HPDE6-E6E7 (cell line): Measurements from ENCODE around the gene FBXW4.

Source experiments
- DNase-seq: peaks from one replicate; pipeline ENCODE4 v3.0.0; 2011; ENCODE audit warnings: missing footprints; ENCODE audit errors: extremely low spot score

The FBXW4 gene

DNA sequence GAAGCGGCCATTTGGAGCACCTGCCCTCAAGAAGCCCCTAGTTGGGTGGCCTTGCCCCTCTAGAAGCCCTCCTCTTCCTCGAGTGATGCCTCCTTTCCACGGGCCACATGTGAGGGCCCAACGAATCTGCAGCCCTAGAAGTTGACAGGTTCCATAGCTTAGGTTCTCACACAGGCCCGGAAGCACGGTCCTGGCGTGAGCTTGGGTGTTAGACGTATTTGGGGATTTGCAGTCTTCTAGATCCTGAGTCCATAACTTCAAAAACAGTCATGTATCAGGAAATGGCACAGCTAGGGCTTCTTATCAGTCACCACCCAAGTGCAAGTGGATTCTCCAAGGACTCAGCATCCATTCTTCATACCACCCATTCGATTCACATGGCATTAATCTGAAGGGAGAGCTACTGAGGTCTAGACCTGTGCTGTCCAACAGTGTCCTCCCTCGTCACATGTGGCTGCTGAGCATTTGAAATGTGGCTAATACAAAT, 477 bp upstream of the FBXW4 start:
- no peak for DNase-seq

DNA sequence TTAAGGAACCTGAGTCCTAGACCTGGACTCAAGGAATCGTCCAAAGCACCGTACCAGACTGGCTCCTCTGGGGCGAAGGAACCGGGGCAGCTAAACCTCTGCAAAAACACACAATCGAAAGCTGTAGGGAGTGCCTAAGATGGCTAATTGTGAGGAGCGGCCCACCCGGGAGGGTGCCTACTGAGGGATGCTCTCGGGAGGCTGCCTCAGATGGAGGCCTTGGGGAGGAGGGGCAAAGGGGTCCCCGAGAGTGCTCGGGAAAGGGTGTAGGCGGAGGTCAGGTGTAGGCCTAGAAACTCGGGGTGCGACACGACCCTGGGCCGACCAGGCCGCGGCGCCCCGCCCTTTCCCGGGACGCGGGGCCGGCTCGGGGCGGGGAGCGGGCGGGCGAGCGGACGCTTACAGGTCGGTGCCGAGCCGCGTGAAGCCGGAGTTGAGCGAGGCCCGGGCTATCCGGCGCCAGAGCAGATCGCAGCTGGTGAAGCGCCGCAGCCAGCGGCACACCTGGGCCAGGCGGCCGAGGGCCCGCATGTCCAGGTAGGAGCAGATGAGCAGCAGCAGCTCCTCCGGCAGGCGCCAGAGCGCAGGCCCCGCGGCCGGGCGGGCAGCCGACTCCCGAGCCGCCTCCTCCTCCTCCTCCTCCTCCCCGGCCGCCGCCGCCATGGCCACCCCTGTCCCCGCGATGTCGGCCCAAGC, 844 bp downstream of the FBXW4 start:
- DNase-seq, result peak; percentile 31

DNA sequence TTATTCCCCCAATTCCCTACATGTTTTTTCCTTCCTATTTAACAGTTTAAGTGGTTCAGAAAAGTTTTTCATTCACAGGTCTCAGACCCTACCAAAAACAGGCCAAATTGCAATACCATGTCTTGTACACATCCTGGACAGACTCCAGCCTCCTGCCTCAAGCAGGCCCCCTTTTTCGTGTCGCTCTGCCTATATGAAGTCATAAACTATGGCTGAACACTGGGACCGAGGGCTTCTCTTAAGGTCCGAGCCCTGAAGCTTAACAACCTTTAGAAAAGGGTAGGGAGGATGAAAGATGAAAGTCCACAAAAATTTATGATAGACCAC, 1.4 kb downstream of the FBXW4 start:
- DNase-seq, result no peak

DNA sequence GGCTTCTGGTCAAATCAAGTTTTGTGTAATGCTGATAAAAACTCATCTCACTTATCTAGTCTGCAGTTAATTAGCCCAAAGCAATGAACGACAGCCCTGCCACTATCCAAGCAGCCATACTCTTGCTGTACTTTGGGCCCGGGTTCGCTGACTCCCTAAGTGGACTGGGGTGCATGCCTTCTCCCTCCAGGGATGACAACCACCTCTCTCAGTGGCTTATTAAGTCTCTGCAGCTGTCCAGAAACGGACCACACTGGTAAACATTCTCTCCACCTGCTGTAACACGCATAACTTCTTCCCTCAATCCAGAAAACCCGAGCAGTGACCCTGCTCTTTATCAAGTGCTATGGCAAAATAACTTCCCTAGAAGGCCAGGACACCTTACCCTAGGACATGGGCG, 3.9 kb downstream of the FBXW4 start:
- no peak for DNase-seq

DNA sequence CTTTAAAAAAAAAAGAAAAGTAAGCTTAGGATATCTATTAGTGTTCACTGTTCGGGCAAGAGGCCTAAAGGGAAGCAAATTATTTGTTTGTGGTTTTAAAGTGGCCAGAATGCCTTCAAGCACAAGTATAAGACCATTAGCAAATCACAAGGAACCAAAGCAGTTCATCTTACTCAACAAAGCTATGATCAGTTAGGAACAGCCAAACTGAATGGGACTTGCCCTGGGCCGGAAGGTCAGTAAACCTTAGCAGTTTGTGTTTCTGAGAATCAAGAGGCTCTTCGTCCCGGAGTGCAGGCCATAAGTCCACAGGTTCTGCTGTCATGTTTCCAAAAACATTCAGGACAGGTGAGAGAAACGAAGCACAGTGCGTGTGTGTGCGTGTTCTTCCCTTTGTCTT, 4.5 kb downstream of the FBXW4 start:
- DNase-seq, result no peak

DNA sequence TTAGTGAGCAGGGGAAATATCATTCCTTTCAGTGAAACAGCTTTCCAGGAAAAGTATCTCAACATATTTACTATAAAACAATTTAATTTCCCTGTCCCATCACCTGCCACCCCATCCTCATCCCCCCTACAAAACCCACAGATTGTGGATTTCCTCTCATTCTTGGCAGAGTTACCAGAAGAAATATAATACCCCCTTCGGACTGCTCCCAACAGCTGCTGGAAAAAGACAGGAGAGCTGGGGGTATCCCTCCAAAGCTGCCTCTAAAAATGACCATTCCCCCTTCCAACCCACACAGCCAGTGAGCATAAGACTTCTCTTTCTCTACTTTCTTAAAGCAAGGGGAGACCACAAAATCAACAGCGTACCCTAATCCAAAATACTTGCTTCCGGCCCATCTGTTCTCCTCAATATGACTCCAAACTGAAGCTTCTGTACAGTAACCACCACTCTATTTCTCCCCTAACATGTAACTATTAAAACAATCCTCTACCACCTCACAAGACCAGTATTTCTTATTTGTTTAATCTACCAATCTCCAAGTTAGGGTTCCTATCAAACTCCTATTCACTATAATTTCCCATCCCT, 7.8 kb downstream of the FBXW4 start:
- DNase-seq, result no peak

DNA sequence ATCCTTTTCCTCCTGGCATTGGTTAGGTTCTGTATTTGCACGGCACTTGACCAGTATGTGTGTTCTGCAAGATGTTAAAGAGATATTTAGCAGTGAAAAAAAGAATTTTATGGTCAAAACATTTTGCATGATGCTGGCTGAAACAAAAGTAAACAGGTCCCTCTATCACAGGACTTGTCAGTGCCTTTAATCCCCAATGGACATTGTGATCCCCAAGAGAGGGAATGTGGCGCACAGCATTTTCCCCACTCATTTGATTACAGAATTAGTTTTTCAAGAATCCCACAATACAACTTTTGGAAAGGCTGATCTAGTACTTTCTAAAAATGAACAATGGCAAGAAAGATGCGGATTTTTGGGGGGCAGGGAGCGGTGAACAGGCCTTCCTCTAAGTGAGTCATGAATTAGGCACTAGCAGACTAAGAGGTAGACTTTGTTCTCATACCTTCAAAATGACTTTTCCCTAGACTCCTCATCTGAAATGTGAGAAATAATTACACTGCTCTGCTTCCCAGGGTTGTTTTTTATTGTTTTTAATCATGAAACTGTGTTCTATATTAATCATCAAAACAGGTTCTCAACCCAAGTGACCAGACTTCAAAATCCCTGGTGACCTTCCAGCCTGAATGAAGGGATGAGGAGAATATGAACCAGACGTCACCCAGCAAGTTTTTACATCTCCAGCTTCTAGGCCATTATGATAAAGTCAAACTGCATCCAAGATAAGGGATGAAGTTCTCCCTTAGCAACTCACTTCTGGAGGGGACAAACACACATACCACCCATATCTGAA, 8.6 kb downstream of the FBXW4 start:
- DNase-seq, result no peak

DNA sequence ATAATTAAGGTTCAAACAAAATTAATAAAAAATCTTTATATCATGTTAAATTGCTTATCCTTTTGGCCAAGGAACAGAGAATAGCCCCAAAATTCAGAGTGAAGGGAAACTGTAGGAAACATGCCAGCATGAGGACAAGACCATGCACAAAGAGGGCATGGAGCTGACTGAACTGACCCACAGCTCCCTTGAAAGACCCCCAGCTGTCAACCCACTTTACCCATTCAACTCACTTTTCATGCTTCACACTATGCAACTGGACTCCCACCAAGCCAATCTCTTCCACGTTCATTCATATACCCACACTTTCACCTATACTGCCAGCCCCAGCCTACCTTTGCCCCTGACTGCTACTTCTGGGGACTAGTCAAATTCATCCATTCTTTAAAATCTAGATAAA, 10.2 kb downstream of the FBXW4 start:
- DNase-seq, result no peak

DNA sequence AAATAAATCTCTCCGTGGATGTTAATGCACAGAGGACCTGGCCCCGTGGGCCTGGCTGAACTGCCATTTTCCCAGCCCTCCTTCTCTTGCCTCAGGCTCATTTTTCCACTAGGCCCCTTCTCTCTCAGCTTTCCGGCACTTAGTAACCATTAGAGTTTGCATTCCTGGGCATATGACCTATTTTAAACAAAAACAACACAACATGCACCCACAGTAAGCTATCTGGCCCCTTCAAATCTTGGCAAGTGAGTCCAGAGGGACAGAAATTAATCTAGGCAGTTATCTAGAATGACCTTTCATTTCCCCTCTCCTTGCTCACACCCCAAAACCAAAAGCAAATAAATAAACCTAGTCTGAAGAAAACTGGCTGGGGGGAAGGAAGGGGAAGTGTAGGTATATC, 11.7 kb downstream of the FBXW4 start:
- DNase-seq, result no peak

DNA sequence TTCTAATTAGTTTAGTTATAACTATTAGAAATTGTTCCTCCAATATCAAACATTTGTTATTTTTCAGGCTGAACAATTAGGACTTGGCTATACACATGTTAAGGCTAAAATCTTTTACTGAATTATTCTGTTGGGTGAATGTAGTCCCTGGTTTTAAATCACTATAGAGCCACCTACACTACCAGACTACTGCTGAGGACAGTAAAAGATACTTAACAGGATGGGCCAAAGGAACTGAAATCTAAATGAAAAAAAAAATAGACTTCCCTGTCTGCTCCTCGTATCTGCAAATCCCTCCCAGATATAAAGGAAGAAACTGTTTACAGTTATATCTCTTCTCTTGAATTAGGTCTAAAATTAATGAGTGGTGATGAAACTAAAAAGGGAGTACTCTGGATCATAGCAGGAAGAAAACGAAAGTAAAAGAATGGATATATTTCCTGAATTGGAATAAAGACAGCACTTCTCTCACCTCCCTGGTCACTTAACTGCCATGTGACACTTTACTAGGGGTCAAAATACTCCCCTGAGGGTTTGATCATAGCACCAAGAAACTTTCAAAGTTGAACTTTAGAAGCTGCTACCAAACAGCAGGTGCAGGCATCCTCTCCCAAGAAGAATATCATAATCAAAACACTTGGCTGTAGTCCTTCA, 12.7 kb downstream of the FBXW4 start:
- DNase-seq, result no peak

DNA sequence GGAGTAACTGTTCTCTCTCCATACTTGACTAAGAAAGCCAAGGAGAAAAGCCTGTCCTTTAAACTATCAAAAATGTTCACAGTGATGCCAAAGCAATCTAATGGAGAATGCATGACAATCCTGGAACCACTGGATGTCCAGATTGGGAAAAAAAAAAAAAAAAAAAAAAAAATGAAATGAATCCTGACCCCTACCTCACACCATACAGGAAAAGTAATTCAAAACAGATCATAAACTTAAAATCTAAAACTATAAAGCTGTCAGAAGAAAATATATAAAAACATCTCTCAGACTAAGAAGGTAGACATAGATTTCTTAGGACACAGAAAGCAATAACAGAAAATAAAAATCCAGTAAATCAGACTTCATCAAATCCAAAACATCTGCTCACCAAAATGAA, 18.4 kb downstream of the FBXW4 start:
- no peak for DNase-seq

DNA sequence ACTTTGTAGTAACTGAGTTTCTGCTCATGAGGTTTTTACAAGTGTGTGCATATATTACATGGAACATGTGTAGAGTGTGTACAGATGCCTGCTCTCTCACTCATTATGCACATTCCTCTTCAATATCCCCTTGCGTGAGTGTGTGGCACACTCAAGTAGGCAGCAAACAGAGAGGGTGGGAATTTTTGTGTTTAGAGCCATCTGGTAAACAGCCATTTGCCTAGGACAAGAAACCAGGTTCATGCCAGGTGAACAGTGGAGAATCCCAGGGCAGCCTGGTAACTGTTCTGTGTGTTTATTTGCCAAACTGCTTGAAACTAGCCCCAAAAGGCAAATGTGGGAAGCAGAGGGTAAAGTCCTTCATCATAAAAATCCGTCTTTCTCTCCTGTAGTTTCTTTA, 19.9 kb downstream of the FBXW4 start:
- DNase-seq, result no peak

DNA sequence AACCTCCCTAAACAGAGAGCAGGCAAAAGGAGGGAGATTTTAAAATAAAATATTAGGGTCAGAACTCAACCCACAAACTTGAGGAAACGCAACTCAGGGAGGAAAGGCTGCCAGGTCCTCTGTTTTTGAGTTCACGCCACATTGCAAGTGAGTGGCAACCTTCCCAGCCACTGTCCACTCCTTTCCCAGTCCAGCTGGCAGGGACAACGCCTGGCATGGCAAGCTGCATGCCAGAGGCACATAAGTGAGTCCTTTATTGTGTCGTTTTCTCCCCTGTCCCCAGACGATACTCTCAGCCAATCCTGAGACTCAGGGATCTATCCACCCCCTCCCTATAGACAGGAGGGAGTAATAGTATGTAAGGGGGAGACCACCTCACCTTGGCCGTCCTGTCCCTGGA, 22.4 kb downstream of the FBXW4 start:
- DNase-seq, result no peak

DNA sequence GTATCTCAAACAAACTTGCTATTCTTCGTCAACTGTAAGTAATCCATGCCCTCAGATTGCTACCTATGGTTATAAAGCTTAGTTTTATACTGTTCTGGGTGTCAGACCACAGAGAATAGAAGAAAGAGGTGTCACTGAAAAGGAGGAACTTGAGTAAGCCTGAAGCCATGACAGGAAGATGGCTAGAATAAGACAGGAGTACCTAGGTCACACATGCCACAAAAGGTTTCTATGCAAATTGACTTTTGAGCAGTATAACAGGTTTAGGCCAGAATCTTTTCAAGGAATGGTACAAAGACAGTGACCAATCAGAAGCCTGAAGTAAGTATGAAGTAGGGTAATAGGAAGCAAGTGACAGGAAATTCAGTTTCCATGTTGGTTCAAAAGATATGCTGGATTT, 23.5 kb downstream of the FBXW4 start:
- DNase-seq, result no peak

DNA sequence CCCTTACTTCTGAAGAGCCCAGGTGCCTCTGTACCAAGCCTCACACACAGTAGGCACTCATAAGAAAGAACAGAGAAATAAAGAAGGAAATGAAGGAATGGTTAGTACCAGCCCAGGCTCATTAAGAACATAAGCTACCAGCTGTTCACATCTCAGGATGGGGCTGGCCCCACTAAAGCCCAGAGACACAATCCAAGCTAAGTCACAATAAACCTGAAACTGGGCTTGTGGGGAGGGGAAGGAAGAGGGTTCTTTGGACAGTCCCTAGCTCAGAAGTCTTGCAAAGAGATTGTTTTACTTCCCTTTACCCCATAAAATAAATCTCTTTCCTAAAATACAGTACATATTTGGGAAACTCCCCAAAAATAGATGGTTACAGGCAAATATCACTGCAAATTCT, 24.3 kb downstream of the FBXW4 start:
- no peak for DNase-seq

DNA sequence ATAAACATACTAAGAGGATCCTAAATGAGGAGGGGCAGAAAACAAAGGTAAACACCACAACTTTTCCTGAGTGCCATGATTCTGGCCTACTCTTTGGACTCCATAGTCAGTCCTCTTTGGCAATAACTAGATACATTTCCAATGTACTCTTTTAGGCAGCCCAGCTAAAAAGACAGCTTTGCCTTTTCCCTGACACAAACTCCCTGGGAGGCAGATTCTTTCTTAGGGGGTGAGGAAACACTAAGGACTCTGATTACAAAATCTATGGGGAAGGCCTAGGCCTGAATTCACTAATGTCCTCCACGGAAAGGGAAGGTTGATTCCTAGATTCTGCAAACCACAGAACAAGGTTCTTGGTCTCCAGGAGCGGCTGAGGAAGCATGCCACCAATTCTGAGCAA, 25.8 kb downstream of the FBXW4 start:
- no peak for DNase-seq

DNA sequence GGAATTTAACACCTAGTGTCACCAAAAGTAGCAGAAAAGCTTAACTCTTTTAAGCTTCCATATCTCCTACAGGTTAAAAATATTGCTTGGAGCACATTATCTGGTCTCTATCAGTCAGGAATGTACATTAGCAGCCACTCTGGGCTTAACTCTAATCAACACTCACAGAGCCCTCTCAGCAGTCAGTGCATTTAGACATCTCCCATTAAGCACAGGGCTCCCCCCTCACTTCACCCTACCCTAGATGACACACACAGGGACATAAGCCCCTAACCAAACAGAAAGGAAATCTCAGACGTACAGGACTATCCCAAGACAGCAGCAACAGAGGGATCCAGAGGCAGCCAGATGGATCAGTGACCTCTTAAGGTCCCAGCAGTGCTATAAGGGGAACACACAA, 26.4 kb downstream of the FBXW4 start:
- DNase-seq, result no peak

DNA sequence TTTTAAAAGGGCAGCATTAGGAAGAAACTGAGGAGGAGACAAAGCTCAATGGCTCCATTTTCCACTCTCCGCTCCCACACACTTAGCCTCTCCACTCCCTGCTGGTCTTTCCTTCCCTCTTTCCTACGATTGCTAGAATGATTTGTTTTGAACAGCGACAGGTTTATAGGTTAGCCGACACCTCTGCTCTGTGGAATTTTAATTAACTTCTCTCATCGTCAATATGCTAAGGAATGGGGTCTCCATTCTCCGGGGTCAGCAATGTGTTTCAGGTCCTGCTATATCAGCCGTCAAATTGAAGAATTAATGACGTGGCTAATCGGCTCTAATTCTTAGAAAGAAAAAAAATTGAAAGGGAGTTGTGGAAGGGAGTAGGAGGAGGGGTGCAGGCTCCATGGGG, 28.9 kb downstream of the FBXW4 start:
- DNase-seq, result no peak

DNA sequence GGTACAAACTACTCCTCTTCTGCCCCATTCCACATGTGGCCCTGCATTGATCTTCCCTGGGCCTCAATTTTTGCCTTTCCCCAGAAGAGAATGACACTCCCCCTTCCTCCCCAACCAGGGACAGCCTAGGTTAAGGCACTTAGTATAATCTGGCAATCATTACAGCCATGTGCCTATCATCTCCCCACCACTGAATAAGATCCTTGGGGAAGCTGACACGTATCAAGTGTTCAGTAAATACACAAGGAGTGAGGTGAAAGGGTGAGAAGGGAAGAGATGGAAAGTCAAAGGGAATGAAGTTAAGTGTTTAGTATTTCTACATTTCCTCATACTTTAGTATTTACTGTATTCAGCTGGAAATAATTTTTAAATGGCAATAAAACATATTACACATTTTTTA, 31.9 kb downstream of the FBXW4 start:
- no peak for DNase-seq

DNA sequence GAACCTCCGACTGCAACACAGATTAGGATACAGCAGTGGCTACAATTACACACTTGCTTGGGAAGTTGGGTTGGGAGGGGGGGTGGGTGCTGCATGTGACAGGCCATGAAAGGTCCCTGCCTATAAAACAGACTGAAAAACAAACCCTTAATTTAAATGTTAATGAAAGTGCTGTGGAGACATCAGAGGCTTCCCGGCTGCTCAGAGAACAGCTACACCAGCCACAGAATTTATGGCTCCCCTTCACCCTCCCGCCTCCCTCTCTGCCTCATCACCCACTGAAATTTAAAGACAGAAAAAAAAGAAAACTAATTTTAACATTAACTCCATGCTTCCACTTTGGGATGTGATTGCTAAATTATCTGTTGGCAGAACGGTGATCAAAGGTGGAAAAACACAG, 34.7 kb downstream of the FBXW4 start:
- no peak for DNase-seq

DNA sequence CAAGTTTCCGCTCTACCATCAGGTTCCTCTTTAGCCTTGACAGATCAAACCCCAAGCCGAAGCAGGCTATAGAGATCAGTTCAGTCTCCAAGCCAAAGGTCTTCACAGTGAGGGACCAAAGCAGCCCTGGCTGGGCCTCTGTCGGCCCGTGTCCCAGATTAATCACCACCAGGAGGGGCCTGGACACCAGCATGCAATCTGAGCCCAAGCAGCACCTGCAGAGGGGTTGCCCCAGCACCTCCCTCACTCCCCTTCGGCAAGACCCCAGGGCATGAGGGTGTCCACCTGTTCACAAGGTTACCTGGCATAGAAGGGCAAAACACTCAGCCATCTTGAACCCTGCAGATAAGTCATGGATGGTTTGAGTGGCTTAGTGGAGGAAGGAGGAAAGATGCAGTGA, 36.0 kb downstream of the FBXW4 start:
- no peak for DNase-seq

DNA sequence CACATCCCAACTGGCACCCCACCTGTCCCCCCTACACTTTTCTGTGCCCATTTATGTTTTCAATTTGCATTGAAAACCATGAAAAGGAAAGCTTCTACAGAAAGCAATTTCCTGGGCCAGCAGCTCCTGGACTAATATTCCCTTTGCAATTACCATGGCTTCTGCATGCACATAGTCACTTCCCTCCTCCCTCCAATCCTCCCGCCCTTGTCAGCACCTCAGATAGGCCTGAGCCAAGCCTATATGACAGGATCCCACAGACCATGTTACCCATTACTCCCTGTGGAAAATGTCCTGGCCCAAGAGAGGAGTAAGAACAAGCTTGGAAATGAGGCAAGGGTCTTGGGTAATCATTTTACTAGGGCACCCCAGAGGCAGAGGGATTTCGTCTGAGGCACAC, 38.1 kb downstream of the FBXW4 start:
- no peak for DNase-seq

DNA sequence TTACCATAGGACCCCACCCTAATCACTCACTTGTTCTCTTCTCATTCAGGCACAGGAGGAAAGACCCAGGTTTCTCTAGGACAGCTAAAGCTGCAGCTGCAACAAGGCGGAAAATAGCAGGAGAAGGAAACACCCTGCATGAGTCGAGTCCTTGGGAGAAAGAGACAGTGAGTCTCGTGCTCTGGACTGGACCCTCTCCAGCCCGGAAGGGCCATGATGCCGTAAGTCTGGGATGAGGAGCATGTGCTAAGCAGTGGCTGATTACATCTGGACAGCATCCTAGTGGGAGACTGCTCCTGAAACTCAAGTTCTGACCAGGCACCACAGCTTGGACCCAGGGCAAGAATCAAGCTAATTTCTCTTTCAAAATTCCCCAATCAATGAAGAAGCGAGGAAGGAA, 39.4 kb downstream of the FBXW4 start:
- DNase-seq, result no peak
